DLD1 (cell line): ENCODE data around the gene HOXC6.

Experiments used
- in situ Hi-C: cut with HindIII; loops from 2 replicates; pipeline ENCODE4 v1.10.0; 2017; ENCODE audit warnings: low sequenced_read_pairs

The HOXC6 gene

GRCh38 chr12:54051026-54051842 is 23.0 kb downstream of the HOXC6 start:
- in situ Hi-C loops: no loop called here

- in situ Hi-C loops: no loop called here
Observed at GRCh38 chr12:54051874-54052437, 23.7 kb downstream of the HOXC6 start.

GRCh38 chr12:54052438-54053002 is 24.3 kb downstream of the HOXC6 start:
- in situ Hi-C loops: no loop called here

GRCh38 chr12:54053003-54053750 is 24.9 kb downstream of the HOXC6 start:
- in situ Hi-C loops: no loop called here

DNA sequence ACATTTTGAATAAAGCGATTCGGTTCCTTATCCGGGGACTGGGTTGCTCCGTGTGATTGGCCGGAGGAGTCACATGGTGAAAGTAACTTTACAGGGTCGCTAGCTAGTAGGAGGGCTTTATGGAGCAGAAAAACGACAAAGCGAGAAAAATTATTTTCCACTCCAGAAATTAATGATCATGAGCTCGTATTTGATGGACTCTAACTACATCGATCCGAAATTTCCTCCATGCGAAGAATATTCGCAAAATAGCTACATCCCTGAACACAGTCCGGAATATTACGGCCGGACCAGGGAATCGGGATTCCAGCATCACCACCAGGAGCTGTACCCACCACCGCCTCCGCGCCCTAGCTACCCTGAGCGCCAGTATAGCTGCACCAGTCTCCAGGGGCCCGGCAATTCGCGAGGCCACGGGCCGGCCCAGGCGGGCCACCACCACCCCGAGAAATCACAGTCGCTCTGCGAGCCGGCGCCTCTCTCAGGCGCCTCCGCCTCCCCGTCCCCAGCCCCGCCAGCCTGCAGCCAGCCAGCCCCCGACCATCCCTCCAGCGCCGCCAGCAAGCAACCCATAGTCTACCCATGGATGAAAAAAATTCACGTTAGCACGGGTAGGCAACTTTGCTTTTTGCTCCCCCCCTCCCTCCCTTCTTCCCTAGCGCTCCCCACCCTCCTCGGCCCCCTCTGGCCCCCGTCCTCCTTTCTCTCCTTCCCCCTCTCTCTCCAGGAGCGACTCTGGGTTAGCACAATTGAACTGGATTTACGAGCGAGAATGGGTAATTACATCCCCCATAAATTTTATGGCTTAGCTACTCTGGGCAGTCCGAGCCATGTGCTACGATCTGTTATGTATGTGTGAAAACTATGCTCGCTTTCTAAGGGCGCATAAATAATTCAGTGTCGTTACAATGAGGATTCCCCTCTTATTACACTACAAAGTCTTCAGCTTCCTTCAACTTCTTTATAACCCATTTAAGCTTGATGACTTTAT is 25.8 kb downstream of the HOXC6 start, which contains the start of gene HOXC4:
TSS of gene HOXC4 (plus strand) at position 85 of the 991 bp plus-strand sequence. CDS start at position 173, 88 bp downstream.
- in situ Hi-C loops: no loop called here

GRCh38 chr12:54054742-54055194 is 26.5 kb downstream of the HOXC6 start:
- in situ Hi-C loops: no loop called here

DNA sequence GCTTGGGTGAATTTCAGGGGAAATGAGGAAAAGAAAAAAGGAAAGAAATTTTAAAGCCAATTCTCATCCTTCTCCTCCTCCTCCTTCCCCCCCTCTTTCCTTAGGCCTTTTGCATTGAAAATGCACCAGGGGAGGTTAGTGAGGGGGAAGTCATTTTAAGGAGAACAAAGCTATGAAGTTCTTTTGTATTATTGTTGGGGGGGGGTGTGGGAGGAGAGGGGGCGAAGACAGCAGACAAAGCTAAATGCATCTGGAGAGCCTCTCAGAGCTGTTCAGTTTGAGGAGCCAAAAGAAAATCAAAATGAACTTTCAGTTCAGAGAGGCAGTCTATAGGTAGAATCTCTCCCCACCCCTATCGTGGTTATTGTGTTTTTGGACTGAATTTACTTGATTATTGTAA is 27.3 kb downstream of the HOXC6 start:
- in situ Hi-C loops: no loop called here

DNA sequence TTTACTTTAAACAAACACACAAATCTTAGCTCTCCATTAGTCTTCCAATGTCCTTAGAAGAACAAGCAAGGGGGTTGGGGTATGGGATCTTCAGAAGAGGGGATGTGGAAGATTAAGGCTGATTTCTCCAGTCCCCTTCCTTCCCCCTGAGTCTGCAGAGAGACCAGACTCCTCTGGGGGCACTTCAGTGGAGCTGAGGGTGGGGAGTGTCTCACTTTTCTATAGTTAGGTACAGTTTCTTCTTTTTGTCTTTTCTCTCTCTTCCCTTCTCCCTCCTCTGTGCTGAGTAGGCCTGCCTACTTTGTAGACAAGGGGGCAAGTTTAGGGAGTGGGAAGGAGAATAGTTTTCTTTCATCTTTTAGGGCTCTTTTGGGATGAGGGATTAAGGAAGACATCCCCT is 27.9 kb downstream of the HOXC6 start:
- in situ Hi-C loops: no loop called here

DNA sequence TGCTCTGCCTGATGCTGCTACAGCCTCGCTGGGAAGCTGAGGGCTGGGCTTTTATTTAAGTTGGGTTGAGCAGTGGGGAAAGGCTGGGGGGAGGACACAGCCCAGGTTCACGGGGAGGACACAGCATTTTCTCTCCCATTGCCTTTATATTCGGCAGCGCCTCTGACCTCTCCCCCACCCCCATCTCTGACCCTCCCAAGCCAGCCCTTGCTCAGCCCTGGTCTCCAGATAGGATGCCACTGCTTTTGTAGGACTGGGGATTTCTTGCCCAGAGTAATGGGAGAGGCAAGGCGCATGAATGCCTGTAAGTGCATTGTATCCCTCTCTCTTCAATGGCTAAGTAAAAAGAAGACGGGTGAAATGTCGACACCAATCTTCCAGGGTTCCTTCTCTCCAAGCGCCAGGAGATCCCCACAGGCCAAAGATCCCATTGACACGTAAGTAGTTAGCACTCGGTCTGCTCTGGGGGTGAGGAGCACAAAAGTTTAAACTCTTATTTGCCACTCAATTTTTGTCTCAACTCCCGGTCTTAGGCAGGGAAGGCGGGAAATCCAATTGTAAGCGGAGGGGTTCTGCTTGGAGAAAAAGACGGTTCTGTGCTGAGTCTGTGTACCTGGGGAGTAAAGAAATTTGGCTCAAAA is 30.0 kb downstream of the HOXC6 start:
- in situ Hi-C loops: no loop called here

DNA sequence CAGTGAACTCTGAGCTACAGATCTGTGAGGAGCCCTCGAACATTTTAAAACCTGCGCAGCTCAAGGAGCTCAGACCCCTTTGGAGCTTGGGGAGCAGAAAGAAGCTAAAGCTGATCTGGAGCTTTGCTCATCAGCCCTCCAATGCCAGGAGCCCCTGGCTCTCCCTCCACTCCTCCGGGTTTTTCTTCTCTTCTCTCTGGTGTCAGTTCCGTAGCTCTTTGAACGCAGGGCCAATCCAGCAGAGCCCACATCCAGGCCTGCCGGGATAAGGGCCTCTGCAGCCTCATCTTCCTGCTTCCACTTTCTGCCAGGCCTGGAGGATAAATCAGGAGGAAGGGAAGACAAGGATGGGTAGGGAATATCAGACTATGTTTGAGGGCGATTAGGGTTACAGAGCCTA is 31.4 kb downstream of the HOXC6 start:
- in situ Hi-C loops: no loop called here

- in situ Hi-C loops: no loop called here
Observed at GRCh38 chr12:54060174-54060974, 32.1 kb downstream of the HOXC6 start.

DNA sequence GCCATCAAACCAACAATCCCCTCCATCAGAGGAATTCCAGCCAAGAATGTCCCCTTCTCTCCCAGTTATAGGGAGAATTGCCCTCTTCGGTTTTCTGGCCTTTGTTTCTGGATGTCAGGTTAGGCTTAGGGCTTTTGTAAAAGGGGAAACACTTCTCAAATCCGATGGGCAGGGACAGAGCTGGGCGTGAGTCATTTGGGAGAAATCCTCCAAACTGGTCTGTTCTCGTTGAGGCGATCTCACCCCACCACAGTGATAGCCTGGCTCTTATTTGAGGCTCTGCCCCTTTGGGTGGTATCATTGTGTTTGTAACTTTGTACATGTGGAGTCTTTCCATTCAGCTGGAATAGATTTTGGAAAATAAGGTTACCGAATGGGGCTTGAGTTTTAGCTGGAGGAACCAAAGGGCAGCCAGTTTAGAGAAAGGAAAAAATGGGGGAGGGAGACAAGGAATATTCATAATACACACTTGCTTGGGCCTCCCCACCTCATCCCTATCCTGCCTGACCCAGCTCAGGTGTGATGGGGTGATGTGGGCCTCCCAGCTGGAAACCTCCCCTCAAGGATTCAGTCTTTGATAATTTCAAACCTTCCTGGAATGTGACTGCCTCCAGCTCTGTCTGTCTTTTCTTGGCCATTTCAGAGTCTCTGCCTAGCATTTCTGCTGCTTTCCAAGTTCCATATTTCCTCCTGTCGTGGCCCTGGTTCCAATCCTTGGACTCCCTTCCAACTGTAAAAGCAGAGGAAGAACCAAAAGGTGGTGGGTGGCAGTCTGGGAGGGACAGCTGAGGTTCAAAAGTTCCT is 32.9 kb downstream of the HOXC6 start:
- in situ Hi-C loops: no loop called here

GRCh38 chr12:54065677-54066076 is 37.4 kb downstream of the HOXC6 start:
- in situ Hi-C loops: no loop called here

- in situ Hi-C loops: no loop called here
Observed at GRCh38 chr12:54066408-54066807, 38.2 kb downstream of the HOXC6 start.

DNA sequence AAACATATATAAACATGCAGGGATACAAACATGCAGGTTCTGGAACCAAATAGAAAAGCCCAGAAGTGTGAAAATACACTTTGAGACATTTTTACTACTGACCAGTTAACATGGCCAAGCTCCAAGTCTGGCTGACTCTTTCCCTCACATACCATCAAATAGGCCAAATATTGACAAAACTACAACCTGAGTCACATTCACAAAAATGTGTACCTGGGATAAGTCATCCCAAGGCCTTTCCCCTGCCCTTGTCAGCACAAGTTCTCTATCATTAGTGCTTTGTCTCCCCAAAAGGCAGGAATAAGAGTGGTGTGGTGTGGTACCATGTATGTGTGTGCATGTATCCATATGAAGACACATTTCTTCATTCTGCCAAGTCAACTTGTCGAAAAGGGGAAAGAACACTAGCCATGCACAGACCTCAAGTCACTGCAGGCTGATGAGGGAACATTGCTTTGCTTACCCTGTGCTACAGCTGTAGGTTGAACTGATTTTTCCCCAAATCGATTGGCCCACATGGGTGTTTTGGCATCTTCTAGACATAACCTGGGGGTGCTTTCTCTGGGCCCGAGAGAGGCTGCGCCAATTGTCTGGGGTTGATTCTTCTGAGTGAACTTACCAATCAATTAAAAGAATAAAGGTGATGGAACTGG is 40.3 kb downstream of the HOXC6 start:
- in situ Hi-C loops: no loop called here

DNA sequence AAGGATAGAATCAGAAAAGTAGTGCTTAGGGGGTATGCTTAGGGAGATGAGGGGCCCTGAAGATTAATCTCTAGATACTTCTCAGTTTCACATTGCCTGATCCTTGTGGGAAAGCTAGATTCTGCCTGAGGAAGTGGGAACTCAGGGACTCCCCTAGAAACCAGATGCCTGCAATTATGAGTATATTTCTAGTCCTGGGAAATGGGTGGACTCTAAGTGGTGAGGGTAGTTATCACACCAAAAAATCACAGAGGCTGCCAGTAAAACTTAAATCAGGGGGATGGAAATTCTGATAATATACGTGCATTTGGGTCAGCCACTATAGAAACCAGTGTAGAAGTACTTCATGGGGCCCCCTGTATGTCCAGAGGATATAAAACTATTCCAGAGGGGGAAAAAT is 43.7 kb downstream of the HOXC6 start:
- in situ Hi-C loops: no loop called here

DNA sequence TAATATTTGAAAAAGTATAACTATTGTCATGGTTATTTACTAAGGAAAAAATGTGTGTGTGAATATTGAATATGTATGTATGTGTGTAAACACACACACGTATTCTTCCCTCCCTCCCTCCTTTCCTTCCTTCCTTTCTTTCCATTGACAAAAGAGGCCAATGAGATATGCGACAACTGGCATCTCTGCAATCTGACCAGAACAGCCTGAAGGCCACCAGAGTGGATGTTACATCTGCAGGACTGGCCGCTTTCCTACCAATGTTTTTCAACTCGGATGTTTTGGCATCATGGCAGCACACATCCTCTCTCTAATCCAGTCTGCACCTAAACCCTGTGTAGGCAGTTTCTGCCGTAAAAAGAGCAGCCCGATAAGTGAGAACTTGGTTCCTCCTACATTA is 46.1 kb downstream of the HOXC6 start:
- in situ Hi-C loops: no loop called here

GRCh38 chr12:54075409-54075808 is 47.2 kb downstream of the HOXC6 start:
- in situ Hi-C loops: no loop called here
